GM12878 (cell line): ENCODE data around the gene AP5Z1. TPM values are rescaled to one million over a fixed set of nuclear protein-coding genes. Genes with fewer than 3 reads are reported as not detected.

Experiments
- ATAC-seq: fragments of 200-7000 bp; cut with Tn5 transposase; 3 replicates; pipeline ENCODE4 v1.9.1; 2020; ENCODE audit warnings: mild to moderate bottlenecking, moderate library complexity
- BruUV-seq: library from RNA; stranded (reverse); fragments of 400-500 nt; replicated peaks from 2 replicates; lab custom pipeline; 2021; lab: Mats Ljungman, UMichigan
- CTCF ChIA-PET: fragments of 300-600 bp; sonication (Branson Sonifier 250); formaldehyde crosslinking; extraction: SDS; loops from one replicate; lab custom pipeline; 2021; ENCODE audit warnings: inconsistent platforms; lab: Yijun Ruan, JAX
- POLR2A ChIA-PET: fragments of 350-600 bp; formaldehyde crosslinking; extraction: SDS; loops from one replicate; lab custom pipeline; 2021; ENCODE audit warnings: inconsistent platforms; lab: Charles Lee
- RAD21 ChIA-PET: fragments of 300-600 bp; sonication (Branson Sonifier 250); formaldehyde crosslinking; loops from one replicate; lab custom pipeline; 2023; ENCODE audit warnings: antibody characterized with exemption; ENCODE audit not compliant: unreplicated experiment; lab: Charles Lee
- SMC1A ChIA-PET: fragments of 300-600 bp; sonication (Branson Sonifier 250); formaldehyde crosslinking; loops from one replicate; lab custom pipeline; 2023; ENCODE audit not compliant: unreplicated experiment, uncharacterized antibody; lab: Charles Lee
- DNase-seq: peaks from one replicate; pipeline ENCODE4 v3.0.0-alpha.2; 2011; ENCODE audit warnings: low read depth, low spot score
- FAIRE-seq: peaks from 3 replicates; lab custom pipeline; 2011; peaks lifted over from hg19 to GRCh38; lab: Jason Lieb, UNC
- H2AFZ ChIP-seq: 2 replicates; pipeline ENCODE4 v1.6.0; 2011; ENCODE audit warnings: low read depth, low read length, control low read depth; ENCODE audit not compliant: control insufficient read depth
- H3K27ac ChIP-seq: 2 replicates; pipeline ENCODE4 v1.5.1; 2011; ENCODE audit warnings: control low read depth; ENCODE audit not compliant: control insufficient read depth, insufficient read depth
- H3K27me3 ChIP-seq, 2 experiments: replicated peaks in 1 of 2; 2 replicates each; pipeline versions ENCODE4 v1.6.0 to v1.6.1; 2011; ENCODE audit warnings: low read length in 1 of 2; ENCODE audit not compliant: control insufficient read depth in 2 of 2, insufficient read depth in 2 of 2
- H3K36me3 ChIP-seq, 2 experiments: 2 replicates each; pipeline ENCODE4 v1.5.1; 2011; ENCODE audit warnings: low read length in 1 of 2; ENCODE audit not compliant: control insufficient read depth in 2 of 2, insufficient read depth in 2 of 2
- H3K4me1 ChIP-seq: 2 replicates; pipeline ENCODE4 v1.6.1; 2011; ENCODE audit warnings: mild to moderate bottlenecking, low read length, moderate library complexity, mixed read lengths; ENCODE audit not compliant: control insufficient read depth, insufficient read depth
- H3K4me2 ChIP-seq: 2 replicates; pipeline ENCODE4 v1.6.0; 2011; ENCODE audit warnings: control low read depth; ENCODE audit not compliant: control insufficient read depth, insufficient read depth
- H3K4me3 ChIP-seq: fragments of 200-600 bp; sonication (generic); 2 replicates; pipeline ENCODE4 v1.5.1; 2016
- H3K79me2 ChIP-seq: 2 replicates; pipeline ENCODE4 v1.6.0; 2011; ENCODE audit warnings: low read length; ENCODE audit not compliant: control insufficient read depth, insufficient read depth
- H3K9ac ChIP-seq: 2 replicates; pipeline ENCODE4 v1.8.0; 2011; ENCODE audit warnings: low read length, control low read depth, mixed read lengths; ENCODE audit not compliant: control insufficient read depth, insufficient read depth
- H3K9me3 ChIP-seq: replicated peaks from 3 replicates; pipeline ENCODE4 v1.5.1; 2011; ENCODE audit warnings: mild to moderate bottlenecking, low read length; ENCODE audit not compliant: control insufficient read depth, insufficient read depth
- H4K20me1 ChIP-seq: 2 replicates; pipeline ENCODE4 v1.6.0; 2011; ENCODE audit not compliant: control insufficient read depth, insufficient read depth
- BCL11A ChIP-seq: IDR thresholded peaks from 2 replicates; pipeline ENCODE4 v1.6.1; 2011; ENCODE audit warnings: low read depth, low read length
- CEBPB ChIP-seq, 2 experiments: fragments of 150-350 bp in 1 of 2; IDR thresholded peaks; 2 replicates each; pipeline ENCODE4 v1.6.1; 2012 to 2014; ENCODE audit warnings: low read depth in 2 of 2, low read length in 2 of 2, borderline replicate concordance in 1 of 2, inconsistent platforms in 1 of 2
- CHD2 ChIP-seq: IDR thresholded peaks from 2 replicates; pipeline ENCODE4 v1.6.1; 2011; ENCODE audit warnings: low read depth, low read length, improper control_type of control experiment, borderline replicate concordance
- FOXK2 ChIP-seq: fragments of 450-650 bp; IDR thresholded peaks from 2 replicates; pipeline ENCODE4 v1.6.1; 2017; ENCODE audit warnings: mild to moderate bottlenecking, moderate library complexity
- GABPA ChIP-seq: IDR thresholded peaks from 2 replicates; pipeline ENCODE4 v1.6.1; 2014; ENCODE audit warnings: antibody characterized with exemption, low read depth, mild to moderate bottlenecking, inconsistent platforms
- KDM1A ChIP-seq: fragments of 200-600 bp; sonication (generic); IDR thresholded peaks from 2 replicates; pipeline ENCODE4 v1.6.1; 2016; ENCODE audit warnings: borderline replicate concordance
- MYB ChIP-seq: fragments of 150-350 bp; IDR thresholded peaks from 2 replicates; pipeline ENCODE4 v1.6.1; 2014; ENCODE audit warnings: mild to moderate bottlenecking, low read depth, low read length, borderline replicate concordance
- NR2F1 ChIP-seq: fragments of 450-650 bp; conservative IDR thresholded peaks from 2 replicates; pipeline ENCODE4 v1.6.1; 2017; ENCODE audit warnings: mild to moderate bottlenecking
- POLR2AphosphoS2 ChIP-seq: IDR thresholded peaks from 2 replicates; pipeline ENCODE4 v1.6.1; 2011; ENCODE audit warnings: low read depth, mild to moderate bottlenecking, low read length, improper control_type of control experiment, moderate library complexity
- RB1 ChIP-seq: fragments of 450-650 bp; formaldehyde crosslinking; IDR thresholded peaks from 2 replicates; pipeline ENCODE4 v1.6.1; 2017; ENCODE audit warnings: mild to moderate bottlenecking, borderline replicate concordance
- RELA ChIP-seq: fragments of 450-650 bp; IDR thresholded peaks from 2 replicates; pipeline ENCODE4 v1.8.0; 2014; ENCODE audit warnings: borderline replicate concordance; ENCODE audit not compliant: partially characterized antibody
- ZZZ3 ChIP-seq: IDR thresholded peaks from 2 replicates; pipeline ENCODE4 v1.6.1; 2011; ENCODE audit warnings: low read depth; ENCODE audit not compliant: control insufficient read depth, insufficient read length
- WGBS: methylation state at CpG from one replicate; pipeline ENCODE4 v1.1.6; 2016; ENCODE audit warnings: low lambda C conversion rate; ENCODE audit not compliant: insufficient replicate concordance, insufficient coverage; ENCODE audit errors: missing lambda C conversion rate; 5-methylcytosine and 5-hydroxymethylcytosine counted together
- in situ Hi-C: fragments of 300-500 bp; cut with MboI; formaldehyde crosslinking; loops from 9 replicates; pipeline ENCODE4 v1.14.3; 2018; ENCODE audit warnings: mixed read lengths
- intact Hi-C: fragments of 100-400 bp; cut with micrococcal nuclease; formaldehyde crosslinking; loops from one replicate; pipeline ENCODE4 v1.14.2; 2022; ENCODE audit not compliant: unreplicated experiment
- polyA plus RNA-seq, 11 experiments: library from polyadenylated mRNA; depleted of rRNA in 4 of 11; unstranded in 6 of 11; stranded (reverse) in 5 of 11; fragments of >200 nt; fragmentation: Nextera tagmentation in 4 of 11; fragmentation: Illumina TruSeq in 1 of 11; extraction: Ambion mirVana in 4 of 11; extraction: Trizol in 1 of 11; gene quantifications; 1 replicate in 1 of 11; 2 replicates in 10 of 11; pipeline versions ENCODE4 v1.2.1 to v1.2.3, GENCODE V29; 2011 to 2016; ENCODE audit warnings: inconsistent platforms in 2 of 11, missing spikeins in 2 of 11, low read depth in 1 of 11
- total RNA-seq, 4 experiments: library from RNA; depleted of rRNA in 3 of 4; stranded (reverse); fragments of >200 nt in 3 of 4; fragmentation: Illumina TruSeq in 1 of 4; extraction: Trizol in 1 of 4; gene quantifications; 2 replicates each; pipeline versions ENCODE4 v1.2.1 to v1.2.3, GENCODE V29; 2013 to 2021
- TF ChIP-seq, protein P1 (sequence below): fragments of 450-650 bp; IDR thresholded peaks from 2 replicates; pipeline ENCODE4 v1.6.1; 2018; ENCODE audit warnings: borderline replicate concordance, mild to moderate bottlenecking; ENCODE audit not compliant: partially characterized antibody

The AP5Z1 gene
- total and polyA plus RNA-seq, 10 of the 15 experiments (the other 5 are each of a cell fraction or from before 2014, with no cell fraction given), result 0.37 to 43.4 (median 19.4) TPM

DNA sequence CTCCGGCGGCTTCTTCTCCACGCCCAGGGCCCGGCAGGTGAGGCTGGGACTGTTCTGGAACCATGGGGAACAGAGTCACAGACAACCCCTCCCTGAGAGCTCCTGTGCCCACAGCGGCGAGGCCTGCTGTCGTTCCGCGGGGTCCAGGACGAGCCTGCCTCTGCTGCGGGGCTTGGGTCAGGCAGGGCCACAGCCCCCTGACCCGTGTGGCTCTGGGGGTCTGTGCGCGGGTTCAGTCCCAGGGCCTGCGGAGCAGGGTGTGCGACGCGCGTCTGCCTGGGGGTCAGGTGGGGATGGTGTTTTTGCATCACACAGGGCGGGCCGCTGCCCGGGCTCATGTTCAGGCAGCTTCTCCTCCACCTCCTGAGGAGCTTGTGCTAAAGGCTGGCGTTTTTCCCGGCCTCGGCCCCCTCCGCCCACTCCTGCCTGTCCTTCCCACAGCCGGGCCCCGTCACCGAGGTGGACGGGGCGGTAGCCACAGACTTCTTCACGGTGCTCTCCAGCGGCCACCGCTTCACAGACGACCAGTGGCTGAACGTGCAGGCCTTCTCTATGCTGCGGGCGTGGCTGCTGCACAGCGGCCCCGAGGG, 8.4 kb downstream of the AP5Z1 start:
- CTCF ChIA-PET, result no interaction called here
- no TSS peak for BruUV-seq
- Histone ChIP-seq H4K20me1 (no peaks in the 10 kb centered on the region), H3K79me2 (no peaks in the 10 kb centered on the region), H3K9ac (no peak overlapping the region), H3K4me1 (no peaks in the 10 kb centered on the region), H3K9me3 (no peaks in the 10 kb centered on the region), H3K27ac (no peak overlapping the region), H3K36me3 (peaks cover 11 to 29% of the 10 kb centered on the region in 2 experiments), H2AFZ (no peak overlapping the region), H3K4me2 (no peak overlapping the region), H3K27me3 (no peaks in the 10 kb centered on the region), H3K4me3 (no peak overlapping the region)
- ATAC-seq (no peak), DNase-seq (no peak), FAIRE-seq (no peak)
- POLR2A ChIA-PET, result no interaction called here
- TF ChIP-seq NR2F1 (no peak), RB1 (no peak), KDM1A (no peak), CHD2 (no peak), POLR2AphosphoS2 (no peak), BCL11A (no peak), GABPA (no peak), MYB (no peak), RELA (no peak), ZZZ3 (no peak), CEBPB (IDR thresholded peaks at IDR 0.05; ENCODE audit: borderline replicate concordance in 1 of 2, low read depth in 2 of 2, low read length in 2 of 2) (no peak), FOXK2 (no peak)
- TF ChIP-seq, protein P1, sequence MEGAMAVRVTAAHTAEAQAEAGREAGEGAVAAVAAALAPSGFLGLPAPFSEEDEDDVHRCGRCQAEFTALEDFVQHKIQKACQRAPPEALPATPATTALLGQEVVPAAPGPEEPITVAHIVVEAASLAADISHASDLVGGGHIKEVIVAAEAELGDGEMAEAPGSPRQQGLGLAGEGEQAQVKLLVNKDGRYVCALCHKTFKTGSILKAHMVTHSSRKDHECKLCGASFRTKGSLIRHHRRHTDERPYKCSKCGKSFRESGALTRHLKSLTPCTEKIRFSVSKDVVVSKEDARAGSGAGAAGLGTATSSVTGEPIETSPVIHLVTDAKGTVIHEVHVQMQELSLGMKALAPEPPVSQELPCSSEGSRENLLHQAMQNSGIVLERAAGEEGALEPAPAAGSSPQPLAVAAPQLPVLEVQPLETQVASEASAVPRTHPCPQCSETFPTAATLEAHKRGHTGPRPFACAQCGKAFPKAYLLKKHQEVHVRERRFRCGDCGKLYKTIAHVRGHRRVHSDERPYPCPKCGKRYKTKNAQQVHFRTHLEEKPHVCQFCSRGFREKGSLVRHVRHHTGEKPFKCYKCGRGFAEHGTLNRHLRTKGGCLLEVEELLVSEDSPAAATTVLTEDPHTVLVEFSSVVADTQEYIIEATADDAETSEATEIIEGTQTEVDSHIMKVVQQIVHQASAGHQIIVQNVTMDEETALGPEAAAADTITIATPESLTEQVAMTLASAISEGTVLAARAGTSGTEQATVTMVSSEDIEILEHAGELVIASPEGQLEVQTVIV, result no peak
- in situ Hi-C loops, result no loop called here
- RAD21 ChIA-PET, result no interaction called here
- 97% methylated on average over 40 of the region's 40 CpGs for WGBS
- intact Hi-C loops, result no loop called here
- SMC1A ChIA-PET, result no interaction called here
